ENCODE results near the gene RPS6KB2. TPM values are rescaled to one million over a fixed set of nuclear protein-coding genes. Genes with fewer than 3 reads are reported as not detected.
A peak's percentile ranks its signal among the peaks of the same experiment; 100 is the strongest.
"Not testable (repeated sequence)": the region's sequence is repeated elsewhere in the genome, so short reads cannot be mapped to it uniquely, and the experiment has no call there.

Gene RPS6KB2
- total and polyA plus RNA-seq, 12 donors = 36.6 to 111 (median 50.0) TPM

GRCh38 chr11:67422891-67423290 lies 5.4 kb upstream of the RPS6KB2 start:
- no peaks in the 10 kb centered on the region for H3K9me3 ChIP-seq (replicated peaks in 1 of 3)
- H3K4me3 ChIP-seq = no peak overlapping the region
- intact Hi-C loops (cut with DNase I) = no loop called here
- no peaks in the 10 kb centered on the region for H3K27me3 ChIP-seq
- TF ChIP-seq POLR2A (IDR thresholded peaks at IDR 0.05) = no peak
- TF ChIP-seq CTCF (IDR thresholded peaks at IDR 0.05) = no peak
- peaks cover 12 to 13% of the 10 kb centered on the region in 2 donors for H3K4me1 ChIP-seq (replicated peaks in 1 of 2)
- H3K27ac ChIP-seq = no peak overlapping the region
- 69 to 83% (median 71%) methylated on average over 4 to 6 of the region's 6 CpGs for WGBS, 4 donors
- H3K36me3 ChIP-seq (replicated peaks in 1 of 2) = no peaks in the 10 kb centered on the region
- DNase-seq = no peak

- Histone ChIP-seq H3K9me3 (replicated peaks in 1 of 3) (no peaks in the 10 kb centered on the region), H3K36me3 (replicated peaks in 1 of 2) (no peaks in the 10 kb centered on the region), H3K27me3 (no peaks in the 10 kb centered on the region), H3K27ac (no peak overlapping the region), H3K4me3 (no peak overlapping the region), H3K4me1 (replicated peaks in 1 of 2) (peaks cover 12 to 13% of the 10 kb centered on the region in 2 donors)
- intact Hi-C loops (cut with DNase I) = no loop called here
- TF ChIP-seq CTCF (IDR thresholded peaks at IDR 0.05) (no peak), POLR2A (IDR thresholded peaks at IDR 0.05) (no peak)
- 80 to 96% (median 95%) methylated on average over 2 to 13 of the region's 13 CpGs for WGBS, 4 donors
- DNase-seq = no peak
These were observed 4.8 kb upstream of the RPS6KB2 start for GRCh38 chr11:67423466-67423865.

DNA sequence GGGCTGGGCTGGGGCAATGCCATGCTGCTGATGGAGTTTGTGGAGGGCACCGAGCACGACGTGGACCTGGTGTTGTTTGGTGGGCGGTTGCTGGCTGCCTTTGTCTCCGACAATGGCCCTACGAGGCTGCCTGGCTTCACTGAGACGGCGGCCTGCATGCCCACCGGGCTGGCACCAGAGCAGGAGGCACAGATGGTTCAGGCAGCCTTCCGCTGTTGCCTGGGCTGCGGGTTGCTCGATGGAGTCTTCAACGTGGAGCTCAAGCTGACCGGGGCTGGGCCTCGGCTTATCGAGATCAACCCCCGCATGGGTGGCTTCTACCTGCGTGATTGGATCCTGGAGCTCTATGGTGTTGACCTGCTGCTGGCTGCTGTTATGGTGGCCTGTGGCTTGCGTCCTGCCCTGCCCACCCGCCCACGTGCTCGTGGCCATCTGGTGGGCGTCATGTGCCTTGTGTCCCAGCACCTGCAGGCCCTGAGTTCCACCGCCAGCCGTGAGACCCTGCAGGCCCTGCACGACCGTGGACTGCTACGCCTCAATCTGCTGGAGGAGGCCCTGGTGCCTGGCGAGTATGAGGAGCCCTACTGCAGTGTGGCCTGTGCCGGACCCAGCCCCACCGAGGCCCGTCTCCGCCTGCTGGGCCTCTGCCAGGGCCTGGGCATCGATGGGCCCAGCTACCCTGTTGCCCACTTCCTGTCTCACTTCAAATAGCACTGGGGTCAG lies 4.2 kb upstream of the RPS6KB2 start:
- intact Hi-C loops (cut with DNase I) = no loop called here
- TF ChIP-seq POLR2A (IDR thresholded peaks at IDR 0.05) (no peak), CTCF (IDR thresholded peaks at IDR 0.05) (no peak)
- H3K4me1 ChIP-seq (replicated peaks in 1 of 2) = peaks cover 14 to 15% of the 10 kb centered on the region in 2 donors
- H3K4me3 ChIP-seq = no peak overlapping the region
- WGBS, 4 donors = 88 to 92% (median 88%) methylated on average over 24 to 34 of the region's 34 CpGs; no CpG with 5 or more reads in 1 of the 4 donors
- no peaks in the 10 kb centered on the region for H3K36me3 ChIP-seq (replicated peaks in 1 of 2)
- no peak for DNase-seq
- H3K27ac ChIP-seq = no peak overlapping the region
- no peaks in the 10 kb centered on the region for H3K27me3 ChIP-seq
- H3K9me3 ChIP-seq (replicated peaks in 1 of 3) = no peaks in the 10 kb centered on the region

DNA sequence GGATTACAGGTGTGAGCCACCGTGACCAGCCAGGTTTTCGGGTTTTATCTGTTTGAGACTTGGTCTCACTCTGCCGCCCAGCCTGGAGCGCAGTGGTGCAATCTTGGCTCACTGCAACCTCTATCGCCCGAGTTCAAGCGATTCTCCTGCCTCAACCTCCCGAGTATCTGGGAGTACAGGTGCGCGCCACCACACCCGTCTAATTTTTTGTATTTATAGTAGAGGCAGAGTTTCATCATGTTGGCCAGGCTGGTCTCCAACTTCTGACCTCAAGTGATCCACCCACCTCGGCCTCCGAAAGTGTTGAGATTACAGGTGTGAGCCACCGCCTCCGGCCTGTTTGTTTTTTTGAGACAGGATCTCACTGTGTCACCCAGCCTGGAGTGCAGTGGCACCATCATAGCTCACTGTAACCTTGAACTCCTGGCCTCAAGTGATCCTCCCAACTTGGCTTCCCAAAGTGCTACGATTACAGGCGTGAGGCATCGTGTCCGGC lies 882 bp upstream of the RPS6KB2 start:
- peak in 5 of 7 donors; percentile 61 to 78 (median 75) for DNase-seq
- Histone ChIP-seq H3K4me1 (replicated peaks in 1 of 2) (peaks cover 15% of the 10 kb centered on the region in 2 donors), H3K36me3 (replicated peaks in 1 of 2) (peaks cover 0 to 14% of the 10 kb centered on the region in 2 donors), H3K4me3 (peak overlapping the region in 2 of 4 donors; percentile 77), H3K27ac (peak overlapping the region; percentile 73 to 94 (median 84))
- H3K27me3 ChIP-seq; H3K9me3 ChIP-seq (replicated peaks in 1 of 3); intact Hi-C loops (cut with DNase I): not testable (repeated sequence)
- peak in 1 of 2 donors; percentile 10 for TF ChIP-seq POLR2A (IDR thresholded peaks at IDR 0.05)
- 65 to 79% (median 69%) methylated on average over 19 of the region's 19 CpGs for WGBS, 4 donors
